ENCODE measurements around the gene WNT5B.

Gene WNT5B

DNA sequence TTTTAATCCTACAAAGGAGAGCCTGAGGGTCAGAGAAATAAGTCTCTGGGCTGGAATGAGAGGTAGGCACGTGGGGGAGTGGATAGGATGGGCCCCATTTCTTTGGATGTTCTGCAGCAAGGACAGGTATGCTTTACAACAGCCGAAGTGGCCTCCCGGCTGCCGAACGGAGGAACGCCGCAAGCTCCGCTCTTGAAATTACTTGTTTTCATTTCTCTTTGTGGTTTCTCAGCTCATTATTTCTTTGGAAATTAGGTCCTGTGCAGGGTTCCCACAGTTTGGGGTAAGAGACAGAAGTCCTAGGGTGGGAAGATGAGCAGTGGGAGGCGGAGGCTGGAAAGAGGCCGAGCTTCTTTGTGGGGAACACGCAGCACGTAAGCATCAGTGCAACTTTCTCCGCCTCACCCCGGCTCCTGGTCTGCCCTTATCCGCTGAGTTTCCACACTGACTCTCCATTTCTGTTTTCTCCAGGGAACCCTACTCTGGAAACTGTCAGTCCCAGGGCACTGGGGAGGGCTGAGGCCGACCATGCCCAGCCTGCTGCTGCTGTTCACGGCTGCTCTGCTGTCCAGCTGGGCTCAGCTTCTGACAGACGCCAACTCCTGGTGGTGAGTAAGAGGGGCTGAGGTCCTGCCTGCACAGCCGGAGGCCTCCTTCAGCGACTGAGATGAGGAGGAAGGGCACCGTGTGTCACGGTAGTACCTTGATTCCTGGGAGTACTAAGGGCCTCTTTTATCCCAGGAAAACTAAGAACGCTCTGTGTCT, 2.0 kb downstream of the WNT5B start:
- no peak for DNase-seq

DNA sequence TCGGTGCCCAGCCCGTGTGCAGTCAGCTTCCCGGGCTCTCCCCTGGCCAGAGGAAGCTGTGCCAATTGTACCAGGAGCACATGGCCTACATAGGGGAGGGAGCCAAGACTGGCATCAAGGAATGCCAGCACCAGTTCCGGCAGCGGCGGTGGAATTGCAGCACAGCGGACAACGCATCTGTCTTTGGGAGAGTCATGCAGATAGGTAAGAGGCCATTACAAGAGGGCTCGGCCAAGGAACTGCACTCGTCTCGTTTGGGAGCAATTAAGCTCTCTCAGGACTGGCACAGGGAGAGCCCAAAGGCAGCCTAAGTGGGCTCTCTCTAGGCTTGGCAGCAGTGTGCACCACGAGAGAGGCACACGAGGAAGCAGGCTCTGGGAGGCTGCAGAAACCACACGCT, 3.7 kb downstream of the WNT5B start:
- no peak for DNase-seq

DNA sequence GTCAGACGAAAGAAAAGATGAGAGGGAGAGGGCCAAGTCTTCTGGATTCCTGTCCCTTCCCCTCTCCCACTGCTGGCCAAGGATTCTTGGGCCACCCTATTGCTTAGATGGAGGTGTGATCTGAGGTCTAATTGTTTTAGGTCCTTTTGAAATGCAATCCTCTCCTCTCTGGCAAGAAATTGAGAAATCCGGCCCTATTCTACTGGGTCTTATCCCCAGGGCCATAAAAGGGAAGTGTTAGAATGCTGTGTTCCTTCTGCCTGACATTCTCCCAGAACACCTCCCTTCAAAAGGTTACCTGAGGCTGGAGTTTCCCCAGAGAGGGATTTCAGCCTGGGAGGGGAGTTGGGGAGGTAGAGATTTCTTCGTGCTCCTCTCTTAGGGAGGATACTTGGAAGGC, 4.4 kb downstream of the WNT5B start:
- DNase-seq: no peak

DNA sequence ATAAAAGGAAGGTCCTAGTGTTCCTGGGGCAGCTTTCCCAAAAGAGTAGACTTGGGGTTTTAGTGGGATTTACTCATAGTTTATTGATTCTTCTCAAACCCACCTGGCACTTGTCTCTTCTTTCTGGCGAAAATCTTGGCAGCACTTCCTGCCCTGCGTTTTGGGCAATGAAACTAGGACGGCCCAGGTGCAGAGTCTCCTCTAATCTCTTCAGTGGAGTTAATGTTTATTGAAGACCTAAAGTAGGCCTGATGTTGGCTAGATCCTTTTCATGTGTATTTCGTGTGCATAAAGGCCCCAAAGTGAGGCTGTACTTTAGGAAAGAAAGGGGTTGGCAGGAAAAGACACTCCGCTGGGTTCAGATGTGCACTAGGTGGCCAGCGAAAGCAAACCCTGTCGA, 5.1 kb downstream of the WNT5B start:
- DNase-seq: no peak

DNA sequence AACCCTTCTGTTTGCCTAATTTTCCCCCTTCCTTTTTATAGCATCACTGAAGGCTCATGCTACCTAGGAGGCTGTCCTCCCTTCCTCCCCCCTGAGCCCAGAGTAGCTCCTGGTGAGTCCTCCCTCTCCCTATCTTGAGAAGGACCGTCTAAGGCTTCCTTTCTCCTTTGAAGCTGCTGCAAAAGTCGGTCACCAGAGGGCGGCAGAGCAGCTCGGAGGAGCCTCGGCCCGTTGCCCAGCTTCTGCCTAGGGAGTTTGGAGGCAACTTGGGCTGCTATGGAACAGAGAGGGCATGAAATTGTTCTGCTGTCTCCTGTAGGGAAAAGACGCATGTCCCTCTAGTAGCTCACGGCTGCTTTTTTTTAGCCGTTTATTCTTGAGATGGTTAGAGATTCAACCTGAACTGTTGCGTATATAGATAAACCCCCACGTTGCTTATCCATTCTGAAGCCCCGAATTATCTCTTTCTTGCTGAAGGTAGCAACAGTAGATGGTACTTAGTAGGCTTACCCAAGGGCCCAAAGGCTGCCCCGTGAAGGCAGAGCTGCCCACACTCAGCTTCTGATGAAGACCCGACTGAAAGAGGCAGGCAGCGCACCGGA, 5.7 kb downstream of the WNT5B start:
- peak; percentile 60 for DNase-seq

DNA sequence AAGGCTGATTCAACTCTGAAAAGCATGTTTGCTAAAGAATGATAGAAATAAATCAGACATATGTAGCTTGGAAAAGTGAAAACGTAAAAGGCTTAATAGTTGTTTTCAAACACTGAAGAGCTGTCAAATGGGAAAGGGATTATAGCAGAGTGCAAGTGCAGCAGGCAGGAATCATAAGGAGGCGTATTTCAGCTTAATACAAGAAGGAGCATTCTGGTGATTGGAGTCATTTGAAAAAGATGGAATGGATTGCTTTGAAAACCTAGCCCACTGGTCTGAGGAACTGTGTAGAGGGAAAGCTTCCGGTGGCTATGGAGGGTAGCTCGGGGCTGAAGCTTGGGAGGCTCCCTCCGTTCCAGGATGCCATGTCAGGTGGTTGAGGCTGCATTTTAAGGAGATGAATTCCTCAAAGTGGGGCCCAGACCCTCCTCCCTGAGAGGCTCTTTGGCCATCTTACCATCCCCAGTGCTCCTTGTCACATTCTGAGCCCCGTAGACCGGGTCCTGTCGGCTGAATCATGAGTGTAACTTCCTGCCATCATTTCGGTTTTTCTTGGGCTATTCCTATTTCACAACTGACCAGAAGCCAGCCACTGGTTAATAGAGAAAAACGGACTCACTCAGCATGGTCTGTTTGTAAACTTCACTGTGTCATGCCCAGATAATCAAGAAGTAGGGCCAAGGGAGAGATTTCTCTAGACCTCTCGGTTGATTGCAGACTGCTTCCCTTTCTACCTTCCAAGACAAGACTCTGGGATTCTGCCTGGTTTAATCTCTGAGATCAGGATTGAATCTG, 6.5 kb downstream of the WNT5B start:
- no peak for DNase-seq

DNA sequence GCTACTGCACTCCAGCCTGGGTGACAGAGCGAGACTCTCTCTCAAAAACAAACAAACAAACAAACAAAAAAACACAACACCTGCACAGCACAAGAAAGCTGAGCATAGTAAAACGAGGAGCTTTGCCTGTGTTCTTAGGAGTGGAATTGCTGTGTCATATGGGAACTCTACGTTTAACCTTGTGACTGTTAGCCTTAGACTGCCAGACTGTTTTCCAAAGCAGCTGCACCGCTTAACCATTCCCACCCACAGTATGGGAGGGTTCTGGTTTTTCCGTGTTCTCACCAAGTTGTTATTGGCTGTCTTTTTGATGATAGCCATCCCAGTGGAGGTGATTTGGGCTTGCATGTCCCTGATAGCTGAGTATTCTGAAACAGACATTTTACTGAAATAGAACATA, 9.2 kb downstream of the WNT5B start:
- DNase-seq: no peak

DNA sequence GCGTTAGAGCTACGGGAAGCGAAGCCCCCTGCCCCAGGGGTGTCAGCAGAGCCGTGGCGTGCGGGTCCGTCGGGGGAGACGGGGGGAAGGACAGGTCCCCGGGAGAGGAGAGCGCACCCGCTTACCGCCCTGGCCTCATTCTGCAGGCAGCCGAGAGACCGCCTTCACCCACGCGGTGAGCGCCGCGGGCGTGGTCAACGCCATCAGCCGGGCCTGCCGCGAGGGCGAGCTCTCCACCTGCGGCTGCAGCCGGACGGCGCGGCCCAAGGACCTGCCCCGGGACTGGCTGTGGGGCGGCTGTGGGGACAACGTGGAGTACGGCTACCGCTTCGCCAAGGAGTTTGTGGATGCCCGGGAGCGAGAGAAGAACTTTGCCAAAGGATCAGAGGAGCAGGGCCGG, 10.5 kb downstream of the WNT5B start:
- DNase-seq: no peak

DNA sequence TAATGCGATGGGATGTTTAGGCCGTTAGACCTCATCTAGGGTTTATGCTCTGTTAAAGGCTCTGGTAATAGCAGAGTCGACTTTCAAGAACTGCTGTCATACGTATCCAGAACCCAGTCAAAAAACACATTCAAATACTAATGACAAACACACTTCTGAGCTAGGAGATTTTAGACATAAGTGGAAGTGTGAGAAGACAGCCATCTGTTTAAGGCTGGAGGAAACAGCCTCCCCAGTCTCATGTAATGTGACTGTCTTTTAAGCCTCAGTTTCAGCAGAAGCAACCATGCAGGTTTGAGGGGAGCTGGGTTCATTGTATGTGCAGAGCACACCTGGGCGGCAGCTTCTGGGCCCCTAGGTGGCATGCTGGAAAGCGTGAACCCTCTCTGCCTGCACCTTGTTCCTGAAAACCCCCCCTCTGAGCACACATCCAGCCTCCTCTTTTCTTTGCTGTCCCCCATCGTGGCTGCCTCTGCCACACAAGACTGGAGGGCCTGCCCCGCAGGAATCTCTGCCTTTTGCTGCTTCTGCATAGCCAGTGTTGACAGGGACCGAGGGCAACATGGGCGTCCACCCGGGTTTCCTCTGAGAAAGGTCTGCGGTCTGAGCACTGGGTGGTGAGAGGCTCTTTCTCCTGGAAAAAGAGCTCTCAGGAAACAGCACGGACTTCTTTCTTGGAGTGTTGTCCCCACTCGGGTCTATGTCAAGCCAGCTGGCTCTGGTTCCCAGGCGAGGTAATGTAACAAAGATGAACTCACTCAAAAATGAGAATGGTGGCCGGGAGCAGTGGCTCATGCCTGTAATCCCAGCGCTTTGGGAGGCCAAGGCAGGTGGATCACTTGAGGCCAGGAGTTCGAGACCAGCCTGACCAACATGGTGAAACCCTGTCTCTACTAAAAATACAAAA, 11.6 kb downstream of the WNT5B start:
- DNase-seq: no peak

DNA sequence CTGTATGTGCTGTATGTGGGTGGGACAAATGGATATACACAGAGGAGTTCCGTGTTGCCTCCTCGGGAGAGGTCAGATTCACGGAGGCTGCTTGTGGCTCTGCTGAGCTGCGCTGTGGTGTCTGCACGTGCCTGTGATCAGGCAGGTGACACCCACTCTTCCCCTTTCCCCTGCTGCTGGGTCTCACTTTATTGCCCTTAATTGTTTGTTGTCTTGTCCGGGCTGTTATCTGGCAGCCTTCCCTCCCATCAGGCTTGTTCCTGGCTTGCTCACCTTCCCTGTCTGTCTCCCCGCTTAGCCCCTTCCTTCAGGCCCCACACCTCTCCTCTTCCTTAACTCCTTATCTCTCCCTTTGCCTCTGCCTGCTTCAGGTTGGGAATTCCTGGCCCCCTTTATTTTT, 13.5 kb downstream of the WNT5B start:
- DNase-seq: no peak

DNA sequence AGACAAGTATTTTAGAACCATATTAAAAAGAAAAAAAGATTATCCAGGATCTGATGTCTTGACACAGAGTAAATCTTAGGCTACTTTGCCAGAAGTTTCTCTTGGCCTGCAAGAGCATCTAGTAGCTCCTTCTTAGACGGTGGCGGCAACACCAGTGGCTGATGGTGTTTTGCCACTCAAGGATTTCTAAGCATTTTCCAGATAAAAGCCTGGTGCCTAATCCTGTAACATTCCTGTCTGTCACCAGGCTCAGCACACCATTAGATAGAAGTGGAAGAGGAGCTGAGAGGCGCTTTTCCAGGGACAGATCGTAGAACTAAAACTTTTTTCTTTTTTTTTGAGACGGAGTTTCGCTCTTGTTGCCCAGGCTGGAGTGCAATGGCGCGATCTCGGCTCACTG, 14.0 kb downstream of the WNT5B start:
- DNase-seq: no peak

DNA sequence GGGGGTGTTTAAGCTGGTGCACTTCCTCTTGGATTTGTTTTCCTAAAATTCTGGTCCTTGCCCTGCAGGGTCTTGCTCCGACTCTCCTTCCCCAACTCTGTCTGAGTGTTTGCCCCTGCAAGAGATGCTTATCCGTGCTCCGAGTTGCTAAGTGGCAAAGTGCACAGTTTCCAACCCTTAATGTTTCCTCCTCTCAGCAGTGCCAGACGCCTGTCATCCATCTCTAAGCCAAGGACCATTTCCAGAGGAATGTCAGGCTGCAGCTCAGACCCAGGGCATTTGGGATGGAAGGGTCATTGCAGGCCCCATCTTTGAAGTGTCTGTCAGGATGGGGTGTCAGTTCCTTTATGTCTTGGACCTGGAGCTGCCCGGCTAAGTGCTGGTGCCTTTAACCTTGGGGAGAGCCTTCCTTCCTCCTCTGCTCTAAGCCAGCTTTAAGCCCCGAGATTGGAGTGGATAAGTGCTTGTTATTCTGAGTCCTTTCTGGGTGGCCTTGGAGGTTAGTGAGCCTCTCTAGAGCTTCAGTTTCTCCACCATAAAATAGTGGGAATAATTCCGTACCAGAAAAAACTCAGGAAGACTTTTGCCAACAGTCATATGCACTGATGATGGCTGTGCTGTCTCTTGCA, 15.0 kb downstream of the WNT5B start:
- DNase-seq: no peak

DNA sequence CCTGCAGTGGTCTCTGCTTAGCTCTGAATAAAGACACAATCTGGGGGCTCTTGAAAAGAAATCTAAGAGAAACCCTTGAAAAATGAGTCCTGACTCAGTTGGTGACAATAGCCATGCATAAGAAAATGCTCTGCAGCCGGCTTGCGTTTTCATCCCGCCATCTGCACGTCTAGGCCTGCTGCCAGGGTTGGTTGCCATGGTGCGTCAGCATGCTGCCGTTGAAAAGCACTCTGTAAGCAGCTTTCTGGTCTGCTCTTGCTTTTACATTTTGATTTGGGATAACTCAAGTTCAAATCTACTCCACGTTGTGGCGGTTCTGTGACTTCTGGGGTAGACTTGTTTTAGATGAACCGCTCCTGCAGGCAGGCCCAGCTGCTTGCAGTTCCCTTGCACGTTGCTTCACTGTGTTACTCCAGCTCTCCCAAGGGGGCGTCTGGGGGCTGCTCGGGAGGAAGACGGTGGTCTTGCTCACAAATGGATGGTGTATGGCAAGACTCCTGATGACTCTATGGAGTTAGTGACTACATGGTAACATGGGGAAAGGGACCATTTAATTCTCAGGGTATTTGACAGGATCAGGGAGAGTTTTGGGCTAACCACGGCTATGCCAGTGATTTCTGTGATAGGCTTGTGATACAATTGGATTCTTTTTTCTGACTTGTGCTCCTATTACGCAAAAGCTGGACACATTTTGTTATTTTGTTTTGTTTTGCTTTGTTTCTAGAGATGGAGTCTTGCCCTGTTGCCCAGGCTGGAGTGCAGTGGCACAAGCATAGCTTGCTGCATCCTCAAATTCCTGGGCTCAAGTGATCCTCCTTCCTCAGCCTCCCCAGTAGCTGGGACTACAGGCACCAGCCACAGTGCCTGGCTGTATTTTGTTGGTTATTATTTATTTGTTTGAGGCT, 15.8 kb downstream of the WNT5B start:
- DNase-seq: no peak

DNA sequence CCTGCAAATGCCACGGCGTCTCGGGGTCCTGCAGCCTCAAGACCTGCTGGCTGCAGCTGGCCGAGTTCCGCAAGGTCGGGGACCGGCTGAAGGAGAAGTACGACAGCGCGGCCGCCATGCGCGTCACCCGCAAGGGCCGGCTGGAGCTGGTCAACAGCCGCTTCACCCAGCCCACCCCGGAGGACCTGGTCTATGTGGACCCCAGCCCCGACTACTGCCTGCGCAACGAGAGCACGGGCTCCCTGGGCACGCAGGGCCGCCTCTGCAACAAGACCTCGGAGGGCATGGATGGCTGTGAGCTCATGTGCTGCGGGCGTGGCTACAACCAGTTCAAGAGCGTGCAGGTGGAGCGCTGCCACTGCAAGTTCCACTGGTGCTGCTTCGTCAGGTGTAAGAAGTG, 16.8 kb downstream of the WNT5B start:
- DNase-seq: no peak

DNA sequence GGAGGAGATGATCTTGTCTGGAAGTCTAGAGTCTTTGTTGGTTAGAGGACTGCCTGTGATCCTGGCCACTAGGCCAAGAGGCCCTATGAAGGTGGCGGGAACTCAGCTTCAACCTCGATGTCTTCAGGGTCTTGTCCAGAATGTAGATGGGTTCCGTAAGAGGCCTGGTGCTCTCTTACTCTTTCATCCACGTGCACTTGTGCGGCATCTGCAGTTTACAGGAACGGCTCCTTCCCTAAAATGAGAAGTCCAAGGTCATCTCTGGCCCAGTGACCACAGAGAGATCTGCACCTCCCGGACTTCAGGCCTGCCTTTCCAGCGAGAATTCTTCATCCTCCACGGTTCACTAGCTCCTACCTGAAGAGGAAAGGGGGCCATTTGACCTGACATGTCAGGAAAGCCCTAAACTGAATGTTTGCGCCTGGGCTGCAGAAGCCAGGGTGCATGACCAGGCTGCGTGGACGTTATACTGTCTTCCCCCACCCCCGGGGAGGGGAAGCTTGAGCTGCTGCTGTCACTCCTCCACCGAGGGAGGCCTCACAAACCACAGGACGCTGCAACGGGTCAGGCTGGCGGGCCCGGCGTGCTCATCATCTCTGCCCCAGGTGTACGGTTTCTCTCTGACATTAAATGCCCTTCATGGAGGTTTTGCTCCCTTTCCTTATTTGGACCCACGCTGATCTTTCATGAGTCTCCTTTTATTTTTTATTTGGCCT, 17.7 kb downstream of the WNT5B start:
- no peak for DNase-seq

DNA sequence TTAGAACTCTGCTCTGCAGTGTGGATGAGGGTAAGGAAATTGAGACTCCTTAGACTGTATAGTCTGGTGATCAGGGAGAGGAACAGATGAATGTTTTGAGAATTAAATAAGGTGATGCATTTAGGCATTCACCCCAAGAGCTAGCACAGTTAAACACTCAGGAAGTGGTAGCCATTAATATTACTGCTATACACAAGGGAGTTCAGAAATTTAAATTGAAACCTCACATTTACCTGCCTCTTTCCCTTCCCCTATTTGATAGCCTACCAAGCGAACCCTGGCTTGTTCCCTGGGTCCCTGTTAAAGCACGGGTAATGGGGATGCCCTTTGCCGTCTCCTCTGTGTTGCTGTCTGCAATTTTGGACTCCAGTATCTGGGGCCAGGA, 18.2 kb downstream of the WNT5B start:
- DNase-seq: no peak

DNA sequence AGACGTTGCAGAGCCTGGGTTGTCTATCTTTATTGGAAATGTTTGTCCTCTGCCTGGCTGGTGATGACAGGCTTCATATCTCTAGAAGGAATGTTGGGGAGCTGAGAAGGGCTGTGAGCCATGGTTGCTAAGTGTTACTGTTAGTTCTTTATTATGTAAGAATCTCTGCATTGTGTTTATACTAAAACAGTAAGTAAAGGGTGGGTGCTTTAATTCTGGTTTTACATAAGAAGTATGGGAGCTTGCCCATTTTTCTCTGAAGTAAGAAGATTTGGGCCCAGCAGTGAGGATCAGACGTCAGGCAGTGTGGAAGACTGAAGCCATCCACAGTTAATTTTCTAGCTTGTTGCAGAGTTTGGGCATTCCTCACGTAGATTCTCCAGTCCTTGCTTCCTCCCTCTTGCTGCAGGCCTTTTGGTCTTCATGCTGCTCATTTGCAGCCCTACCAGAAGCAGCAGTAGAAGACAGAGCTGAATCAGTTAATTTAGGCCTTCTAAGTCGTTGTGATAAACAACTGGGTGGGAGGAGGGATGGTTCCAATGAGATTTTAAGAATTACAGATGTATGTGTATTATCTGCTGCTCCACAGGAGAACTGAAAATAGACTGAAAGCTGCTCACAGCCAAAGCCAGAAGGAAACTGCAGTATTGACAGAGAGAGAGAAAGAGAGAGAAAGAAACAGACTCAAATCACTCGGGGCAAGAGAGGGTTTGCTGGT, 21.4 kb downstream of the WNT5B start:
- DNase-seq: no peak

DNA sequence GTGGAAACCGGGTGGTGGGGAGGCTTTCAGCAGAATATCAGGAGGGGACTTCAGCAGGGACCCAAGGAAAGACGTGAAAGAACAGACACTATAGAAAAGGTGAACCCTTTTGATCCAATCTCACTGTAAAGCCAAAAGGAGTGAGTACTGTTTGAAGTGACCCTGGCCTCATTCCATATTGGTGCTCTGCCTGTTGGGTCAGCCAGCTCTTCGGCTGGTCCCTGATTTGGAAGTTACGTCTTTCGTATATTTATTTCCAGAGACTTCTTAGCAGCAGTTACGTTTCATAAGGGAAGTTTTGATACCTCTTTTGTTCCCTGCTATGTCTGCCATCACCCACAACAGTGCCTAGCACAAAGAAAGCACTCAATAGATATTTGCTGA, 21.9 kb downstream of the WNT5B start:
- no peak for DNase-seq

DNA sequence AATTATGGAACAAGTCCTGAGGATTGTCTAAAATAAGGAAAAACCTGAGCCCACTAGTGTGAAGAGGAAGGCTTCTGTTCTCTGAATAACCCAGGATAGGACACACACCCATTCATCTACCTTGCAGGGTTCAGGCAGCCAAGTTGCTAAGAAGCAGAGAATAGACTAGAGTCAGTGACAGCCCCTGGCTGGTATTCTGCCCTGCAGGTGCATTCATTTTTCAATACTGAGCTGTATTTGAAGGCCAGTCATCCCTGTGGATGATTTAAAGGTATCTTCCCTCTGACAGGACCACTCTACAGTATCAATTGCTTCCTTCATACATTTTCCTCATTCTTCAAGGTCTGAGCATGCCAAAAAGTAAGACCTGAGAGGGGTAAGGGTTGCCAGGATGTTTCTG, 22.9 kb downstream of the WNT5B start:
- DNase-seq: no peak

DNA sequence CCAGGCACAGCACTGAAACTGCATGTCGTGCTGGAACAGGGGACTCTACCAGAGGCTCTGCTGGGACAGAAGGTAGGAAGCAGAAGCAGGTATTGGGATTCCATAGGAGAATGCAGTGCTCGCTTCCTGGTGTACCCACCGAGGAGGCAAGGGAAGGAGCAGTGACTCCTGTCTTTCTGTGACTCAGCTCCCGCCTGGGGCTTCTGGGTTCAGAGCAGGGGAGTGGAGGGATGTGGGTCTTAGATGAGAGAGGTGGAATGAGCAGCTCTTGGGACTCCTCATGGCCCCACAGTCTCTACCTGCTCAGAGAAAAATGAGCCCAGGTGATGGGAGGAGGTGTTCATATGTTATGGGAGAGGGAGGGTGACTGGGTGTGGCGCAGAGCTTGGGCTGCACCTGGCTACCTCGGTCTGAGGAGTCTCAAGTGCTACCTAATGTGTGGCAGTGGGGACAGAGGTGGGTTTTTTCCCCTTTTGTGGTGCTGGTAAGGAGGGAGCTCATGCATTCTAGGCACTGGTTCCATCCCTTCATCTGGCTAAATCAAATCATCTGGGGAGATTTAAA, 26.3 kb downstream of the WNT5B start:
- no peak for DNase-seq
